Panc1 (cell line): ENCODE measurements around the gene DHX32. TPM values are rescaled to one million over a fixed set of nuclear protein-coding genes. Genes with fewer than 3 reads are reported as not detected.

Experiments
- ATAC-seq: fragments of 200-7000 bp; cut with Tn5 transposase; 2 replicates; pipeline ENCODE4 v1.9.1; 2020; ENCODE audit warnings: mild to moderate bottlenecking, moderate library complexity
- BruUV-seq: library from RNA; stranded (reverse); fragments of 400-500 nt; replicated peaks from 2 replicates; lab custom pipeline; 2021; lab: Mats Ljungman, UMichigan
- CTCF ChIA-PET: fragments of 300-600 bp; sonication (Branson Sonifier 250); formaldehyde crosslinking; loops from one replicate; lab custom pipeline; 2022; ENCODE audit warnings: antibody characterized with exemption; lab: Charles Lee
- POLR2A ChIA-PET: fragments of 300-600 bp; sonication (Branson Sonifier 250); formaldehyde crosslinking; loops from one replicate; lab custom pipeline; 2022; ENCODE audit warnings: antibody characterized with exemption; lab: Charles Lee
- DNase-seq: peaks from one replicate; pipeline ENCODE4 v3.0.0-alpha.2; 2010; ENCODE audit warnings: low read depth, low spot score
- H3K27ac ChIP-seq: 2 replicates; pipeline ENCODE4 v1.5.1; 2011; ENCODE audit warnings: mild to moderate bottlenecking, low read length, inconsistent platforms
- H3K27me3 ChIP-seq: fragments of 200-500 bp; sonication (Bioruptor generic); 2 replicates; pipeline ENCODE4 v1.6.0; 2014; ENCODE audit warnings: low read length, inconsistent platforms; ENCODE audit not compliant: control insufficient read depth, insufficient read depth
- H3K36me3 ChIP-seq: fragments of 200-500 bp; sonication (Bioruptor generic); 2 replicates; pipeline ENCODE4 v1.5.1; 2014; ENCODE audit warnings: inconsistent platforms, mild to moderate bottlenecking, low read length, moderate library complexity; ENCODE audit not compliant: control insufficient read depth, insufficient read depth
- H3K4me1 ChIP-seq: 2 replicates; pipeline ENCODE4 v1.5.1; 2011; ENCODE audit warnings: inconsistent platforms, mild to moderate bottlenecking, low read length, moderate library complexity; ENCODE audit not compliant: control insufficient read depth, insufficient read depth
- H3K4me3 ChIP-seq, 2 experiments: 2 replicates each; pipeline ENCODE4 v1.5.1; 2011 to 2012; ENCODE audit warnings: low read depth in 2 of 2, low read length in 2 of 2, mild to moderate bottlenecking in 2 of 2, inconsistent platforms in 1 of 2, moderate library complexity in 1 of 2
- H3K9me3 ChIP-seq: fragments of 200-500 bp; sonication (Bioruptor generic); 2 replicates; pipeline ENCODE4 v1.5.1; 2014; ENCODE audit warnings: low read depth, mild to moderate bottlenecking, inconsistent platforms, low read length, moderate library complexity; ENCODE audit not compliant: control insufficient read depth, insufficient read depth
- POLR2AphosphoS5 ChIP-seq: IDR thresholded peaks from 2 replicates; pipeline ENCODE4 v1.6.1; 2012; ENCODE audit warnings: mild to moderate bottlenecking, low read depth, low read length, moderate library complexity
- SIN3A ChIP-seq: IDR thresholded peaks from 2 replicates; pipeline ENCODE4 v1.6.1; 2012; ENCODE audit warnings: low read depth, mild to moderate bottlenecking, low read length, moderate library complexity, borderline replicate concordance; ENCODE audit not compliant: insufficient read depth
- TCF7L2 ChIP-seq: IDR thresholded peaks from 2 replicates; pipeline ENCODE4 v1.6.1; 2011; ENCODE audit warnings: mild to moderate bottlenecking, low read depth, low read length, inconsistent platforms
- in situ Hi-C: cut with HindIII; loops from 2 replicates; pipeline ENCODE4 v1.10.0; 2016; ENCODE audit warnings: low sequenced_read_pairs, low pct_unique_long_range_greater_than_20kb
- intact Hi-C: fragments of 100-400 bp; cut with micrococcal nuclease; formaldehyde crosslinking; loops from one replicate; pipeline ENCODE4 v1.10.0; 2022; ENCODE audit not compliant: unreplicated experiment
- total RNA-seq: library from RNA; stranded (reverse); gene quantifications from one replicate; pipeline ENCODE4 v1.2.1, GENCODE V29; 2021; ENCODE audit not compliant: unreplicated experiment
- TF ChIP-seq, protein P1 (sequence below): fragments of 450-650 bp; IDR thresholded peaks from 2 replicates; pipeline ENCODE4 v1.5.1; 2017; ENCODE audit warnings: mild to moderate bottlenecking
- TF ChIP-seq, protein P2 (sequence below), 2 experiments: IDR thresholded peaks; 2 replicates each; pipeline ENCODE4 v1.6.1; 2011 to 2012; ENCODE audit warnings: low read depth in 2 of 2, control low read depth in 1 of 2, low read length in 1 of 2, mild to moderate bottlenecking in 1 of 2, moderate library complexity in 1 of 2; ENCODE audit not compliant: insufficient read depth in 1 of 2

Gene DHX32
- total RNA-seq, 1 experiment from 2014 or later: 117 TPM

DNA sequence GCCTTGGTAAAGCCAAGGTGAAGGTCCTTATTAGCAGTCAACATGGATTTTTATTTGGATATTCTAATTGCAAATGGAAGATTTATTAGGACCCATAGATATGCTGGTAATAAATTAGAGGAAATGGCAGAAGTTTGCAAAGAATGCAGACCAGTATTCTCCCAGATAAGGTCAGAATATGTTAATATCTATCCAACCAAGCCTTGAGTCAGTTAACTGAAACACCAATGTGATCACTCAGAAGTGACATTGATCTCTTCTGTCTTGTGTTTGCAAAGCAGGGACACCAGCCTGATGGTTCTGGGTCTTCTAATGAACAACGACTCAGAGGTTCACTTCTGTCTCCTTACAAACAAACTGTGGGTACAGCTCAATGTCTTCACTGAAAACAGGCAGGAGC, 79.5 kb downstream of the DHX32 start:
- POLR2A ChIA-PET: no interaction called here
- intact Hi-C loops: no loop called here
- H3K36me3 ChIP-seq: peaks cover 2% of the 10 kb centered on the region

DNA sequence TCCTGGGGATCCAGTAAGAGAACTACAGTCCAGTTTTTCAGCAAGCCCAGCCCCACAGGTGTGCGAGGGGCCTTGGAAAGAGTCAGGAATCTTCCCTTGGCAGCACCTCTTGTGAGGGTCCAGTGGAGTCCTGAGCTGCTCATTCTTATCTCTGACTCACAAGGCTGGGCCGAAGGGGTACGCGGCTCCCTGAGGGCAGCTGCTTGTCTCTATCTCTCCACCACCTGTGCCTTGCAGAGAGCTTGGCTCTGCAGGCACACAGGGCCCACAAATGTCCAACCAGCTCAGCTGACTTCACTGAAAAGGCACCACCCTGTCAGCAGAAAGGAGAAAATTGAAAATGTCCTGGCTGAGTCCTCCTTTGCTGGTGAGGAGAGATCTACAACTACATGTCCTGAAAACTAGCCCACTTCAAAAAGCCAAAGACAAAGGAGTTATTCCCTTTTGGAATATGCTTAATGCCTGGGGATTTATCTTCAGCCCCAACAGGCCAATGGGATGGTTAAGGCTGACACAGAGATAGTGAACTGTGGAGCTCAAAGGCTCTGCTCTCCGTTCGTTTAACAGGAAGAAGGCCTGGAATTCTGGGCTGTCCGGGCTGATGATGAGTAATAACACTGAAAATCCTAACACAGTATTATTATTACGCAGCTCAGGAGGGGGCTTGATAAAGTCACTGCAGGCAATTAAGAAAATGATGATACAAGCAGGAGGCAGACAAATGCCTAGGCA, 81.5 kb downstream of the DHX32 start:
- POLR2A ChIA-PET: no interaction called here
- no peaks in the 10 kb centered on the region for H3K4me1 ChIP-seq
- intact Hi-C loops: no loop called here
- DNase-seq (no peak), ATAC-seq (no peak)
- no peaks in the 10 kb centered on the region; the same call in 1 of the 2 replicates for H3K36me3 ChIP-seq
- H3K27ac ChIP-seq: no peak overlapping the region
- H3K9me3 ChIP-seq: no peaks in the 10 kb centered on the region
- TF ChIP-seq, protein P1, sequence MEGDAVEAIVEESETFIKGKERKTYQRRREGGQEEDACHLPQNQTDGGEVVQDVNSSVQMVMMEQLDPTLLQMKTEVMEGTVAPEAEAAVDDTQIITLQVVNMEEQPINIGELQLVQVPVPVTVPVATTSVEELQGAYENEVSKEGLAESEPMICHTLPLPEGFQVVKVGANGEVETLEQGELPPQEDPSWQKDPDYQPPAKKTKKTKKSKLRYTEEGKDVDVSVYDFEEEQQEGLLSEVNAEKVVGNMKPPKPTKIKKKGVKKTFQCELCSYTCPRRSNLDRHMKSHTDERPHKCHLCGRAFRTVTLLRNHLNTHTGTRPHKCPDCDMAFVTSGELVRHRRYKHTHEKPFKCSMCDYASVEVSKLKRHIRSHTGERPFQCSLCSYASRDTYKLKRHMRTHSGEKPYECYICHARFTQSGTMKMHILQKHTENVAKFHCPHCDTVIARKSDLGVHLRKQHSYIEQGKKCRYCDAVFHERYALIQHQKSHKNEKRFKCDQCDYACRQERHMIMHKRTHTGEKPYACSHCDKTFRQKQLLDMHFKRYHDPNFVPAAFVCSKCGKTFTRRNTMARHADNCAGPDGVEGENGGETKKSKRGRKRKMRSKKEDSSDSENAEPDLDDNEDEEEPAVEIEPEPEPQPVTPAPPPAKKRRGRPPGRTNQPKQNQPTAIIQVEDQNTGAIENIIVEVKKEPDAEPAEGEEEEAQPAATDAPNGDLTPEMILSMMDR: no peak
- TF ChIP-seq TCF7L2 (no peak), SIN3A (no peak), POLR2AphosphoS5 (no peak)
- TF ChIP-seq, protein P2, sequence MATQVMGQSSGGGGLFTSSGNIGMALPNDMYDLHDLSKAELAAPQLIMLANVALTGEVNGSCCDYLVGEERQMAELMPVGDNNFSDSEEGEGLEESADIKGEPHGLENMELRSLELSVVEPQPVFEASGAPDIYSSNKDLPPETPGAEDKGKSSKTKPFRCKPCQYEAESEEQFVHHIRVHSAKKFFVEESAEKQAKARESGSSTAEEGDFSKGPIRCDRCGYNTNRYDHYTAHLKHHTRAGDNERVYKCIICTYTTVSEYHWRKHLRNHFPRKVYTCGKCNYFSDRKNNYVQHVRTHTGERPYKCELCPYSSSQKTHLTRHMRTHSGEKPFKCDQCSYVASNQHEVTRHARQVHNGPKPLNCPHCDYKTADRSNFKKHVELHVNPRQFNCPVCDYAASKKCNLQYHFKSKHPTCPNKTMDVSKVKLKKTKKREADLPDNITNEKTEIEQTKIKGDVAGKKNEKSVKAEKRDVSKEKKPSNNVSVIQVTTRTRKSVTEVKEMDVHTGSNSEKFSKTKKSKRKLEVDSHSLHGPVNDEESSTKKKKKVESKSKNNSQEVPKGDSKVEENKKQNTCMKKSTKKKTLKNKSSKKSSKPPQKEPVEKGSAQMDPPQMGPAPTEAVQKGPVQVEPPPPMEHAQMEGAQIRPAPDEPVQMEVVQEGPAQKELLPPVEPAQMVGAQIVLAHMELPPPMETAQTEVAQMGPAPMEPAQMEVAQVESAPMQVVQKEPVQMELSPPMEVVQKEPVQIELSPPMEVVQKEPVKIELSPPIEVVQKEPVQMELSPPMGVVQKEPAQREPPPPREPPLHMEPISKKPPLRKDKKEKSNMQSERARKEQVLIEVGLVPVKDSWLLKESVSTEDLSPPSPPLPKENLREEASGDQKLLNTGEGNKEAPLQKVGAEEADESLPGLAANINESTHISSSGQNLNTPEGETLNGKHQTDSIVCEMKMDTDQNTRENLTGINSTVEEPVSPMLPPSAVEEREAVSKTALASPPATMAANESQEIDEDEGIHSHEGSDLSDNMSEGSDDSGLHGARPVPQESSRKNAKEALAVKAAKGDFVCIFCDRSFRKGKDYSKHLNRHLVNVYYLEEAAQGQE (IDR thresholded peaks at IDR 0.05; ENCODE audit: insufficient read depth in 1 of 2, low read depth in 2 of 2, low read length in 1 of 2): no peak
- in situ Hi-C loops: no loop called here
- no peaks in the 10 kb centered on the region for H3K27me3 ChIP-seq
- H3K4me3 ChIP-seq: no peak overlapping the region
- CTCF ChIA-PET: no interaction called here
- BruUV-seq: no TSS peak

More for the DNA sequence above, 79.5 kb downstream of the DHX32 start:
- no peaks in the 10 kb centered on the region for H3K27me3 ChIP-seq
- no peaks in the 10 kb centered on the region for H3K4me1 ChIP-seq
- no peak overlapping the region for H3K27ac ChIP-seq
- DNase-seq: no peak
- TF ChIP-seq, protein P1: no peak
- no peak for TF ChIP-seq POLR2AphosphoS5
- TF ChIP-seq SIN3A: no peak
- TF ChIP-seq TCF7L2: no peak
- TF ChIP-seq, protein P2 (IDR thresholded peaks at IDR 0.05; ENCODE audit: insufficient read depth in 1 of 2, low read depth in 2 of 2, low read length in 1 of 2): no peak
- no peaks in the 10 kb centered on the region for H3K9me3 ChIP-seq
- no peak overlapping the region for H3K4me3 ChIP-seq
- in situ Hi-C loops: no loop called here
- BruUV-seq: no TSS peak
- no peak for ATAC-seq
- CTCF ChIA-PET: no interaction called here
